GM12878 (cell line): ENCODE measurements around the gene AGXT. TPM values are rescaled to one million over a fixed set of nuclear protein-coding genes. Genes with fewer than 3 reads are reported as not detected.

Experiments used
- ATAC-seq: fragments of 200-7000 bp; cut with Tn5 transposase; 3 replicates; pipeline ENCODE4 v1.9.1; 2020; ENCODE audit warnings: mild to moderate bottlenecking, moderate library complexity
- BruUV-seq: library from RNA; stranded (reverse); fragments of 400-500 nt; replicated peaks from 2 replicates; lab custom pipeline; 2021; lab: Mats Ljungman, UMichigan
- CTCF ChIA-PET: fragments of 300-600 bp; sonication (Branson Sonifier 250); formaldehyde crosslinking; extraction: SDS; loops from one replicate; lab custom pipeline; 2021; ENCODE audit warnings: inconsistent platforms; lab: Yijun Ruan, JAX
- POLR2A ChIA-PET: fragments of 350-600 bp; formaldehyde crosslinking; extraction: SDS; loops from one replicate; lab custom pipeline; 2021; ENCODE audit warnings: inconsistent platforms; lab: Charles Lee
- RAD21 ChIA-PET: fragments of 300-600 bp; sonication (Branson Sonifier 250); formaldehyde crosslinking; loops from one replicate; lab custom pipeline; 2023; ENCODE audit warnings: antibody characterized with exemption; ENCODE audit not compliant: unreplicated experiment; lab: Charles Lee
- SMC1A ChIA-PET: fragments of 300-600 bp; sonication (Branson Sonifier 250); formaldehyde crosslinking; loops from one replicate; lab custom pipeline; 2023; ENCODE audit not compliant: unreplicated experiment, uncharacterized antibody; lab: Charles Lee
- DNase-seq: peaks from one replicate; pipeline ENCODE4 v3.0.0-alpha.2; 2011; ENCODE audit warnings: low read depth, low spot score
- FAIRE-seq: peaks from 3 replicates; lab custom pipeline; 2011; peaks lifted over from hg19 to GRCh38; lab: Jason Lieb, UNC
- H2AFZ ChIP-seq: 2 replicates; pipeline ENCODE4 v1.6.0; 2011; ENCODE audit warnings: low read depth, low read length, control low read depth; ENCODE audit not compliant: control insufficient read depth
- H3K27ac ChIP-seq: 2 replicates; pipeline ENCODE4 v1.5.1; 2011; ENCODE audit warnings: control low read depth; ENCODE audit not compliant: control insufficient read depth, insufficient read depth
- H3K27me3 ChIP-seq, 2 experiments: replicated peaks in 1 of 2; 2 replicates each; pipeline versions ENCODE4 v1.6.0 to v1.6.1; 2011; ENCODE audit warnings: low read length in 1 of 2; ENCODE audit not compliant: control insufficient read depth in 2 of 2, insufficient read depth in 2 of 2
- H3K36me3 ChIP-seq, 2 experiments: 2 replicates each; pipeline ENCODE4 v1.5.1; 2011; ENCODE audit warnings: low read length in 1 of 2; ENCODE audit not compliant: control insufficient read depth in 2 of 2, insufficient read depth in 2 of 2
- H3K4me1 ChIP-seq: 2 replicates; pipeline ENCODE4 v1.6.1; 2011; ENCODE audit warnings: mild to moderate bottlenecking, low read length, moderate library complexity, mixed read lengths; ENCODE audit not compliant: control insufficient read depth, insufficient read depth
- H3K4me2 ChIP-seq: 2 replicates; pipeline ENCODE4 v1.6.0; 2011; ENCODE audit warnings: control low read depth; ENCODE audit not compliant: control insufficient read depth, insufficient read depth
- H3K4me3 ChIP-seq: fragments of 200-600 bp; sonication (generic); 2 replicates; pipeline ENCODE4 v1.5.1; 2016
- H3K79me2 ChIP-seq: 2 replicates; pipeline ENCODE4 v1.6.0; 2011; ENCODE audit warnings: low read length; ENCODE audit not compliant: control insufficient read depth, insufficient read depth
- H3K9ac ChIP-seq: 2 replicates; pipeline ENCODE4 v1.8.0; 2011; ENCODE audit warnings: low read length, control low read depth, mixed read lengths; ENCODE audit not compliant: control insufficient read depth, insufficient read depth
- H3K9me3 ChIP-seq: replicated peaks from 3 replicates; pipeline ENCODE4 v1.5.1; 2011; ENCODE audit warnings: mild to moderate bottlenecking, low read length; ENCODE audit not compliant: control insufficient read depth, insufficient read depth
- H4K20me1 ChIP-seq: 2 replicates; pipeline ENCODE4 v1.6.0; 2011; ENCODE audit not compliant: control insufficient read depth, insufficient read depth
- CHD4 ChIP-seq: fragments of 200-600 bp; sonication (generic); IDR thresholded peaks from 2 replicates; pipeline ENCODE4 v1.6.1; 2016; ENCODE audit warnings: mild to moderate bottlenecking
- EED ChIP-seq: sonication (generic); IDR thresholded peaks from 2 replicates; pipeline ENCODE4 v1.6.1; 2016; ENCODE audit warnings: antibody characterized with exemption, low read depth
- HDAC2 ChIP-seq: fragments of 200-600 bp; sonication (generic); IDR thresholded peaks from 2 replicates; pipeline ENCODE4 v1.6.1; 2017
- POLR2AphosphoS5 ChIP-seq: IDR thresholded peaks from 2 replicates; pipeline ENCODE4 v1.6.1; 2011; ENCODE audit warnings: mild to moderate bottlenecking, low read length, inconsistent platforms
- SREBF1 ChIP-seq: IDR thresholded peaks from 2 replicates; pipeline ENCODE4 v1.6.1; 2012; ENCODE audit warnings: mild to moderate bottlenecking, low read length
- WGBS: methylation state at CpG from one replicate; pipeline ENCODE4 v1.1.6; 2016; ENCODE audit warnings: low lambda C conversion rate; ENCODE audit not compliant: insufficient replicate concordance, insufficient coverage; ENCODE audit errors: missing lambda C conversion rate; 5-methylcytosine and 5-hydroxymethylcytosine counted together
- in situ Hi-C: fragments of 300-500 bp; cut with MboI; formaldehyde crosslinking; loops from 9 replicates; pipeline ENCODE4 v1.14.3; 2018; ENCODE audit warnings: mixed read lengths
- intact Hi-C: fragments of 100-400 bp; cut with micrococcal nuclease; formaldehyde crosslinking; loops from one replicate; pipeline ENCODE4 v1.14.2; 2022; ENCODE audit not compliant: unreplicated experiment
- polyA plus RNA-seq, 11 experiments: library from polyadenylated mRNA; depleted of rRNA in 4 of 11; unstranded in 6 of 11; stranded (reverse) in 5 of 11; fragments of >200 nt; fragmentation: Nextera tagmentation in 4 of 11; fragmentation: Illumina TruSeq in 1 of 11; extraction: Ambion mirVana in 4 of 11; extraction: Trizol in 1 of 11; gene quantifications; 1 replicate in 1 of 11; 2 replicates in 10 of 11; pipeline versions ENCODE4 v1.2.1 to v1.2.3, GENCODE V29; 2011 to 2016; ENCODE audit warnings: inconsistent platforms in 2 of 11, missing spikeins in 2 of 11, low read depth in 1 of 11
- total RNA-seq, 4 experiments: library from RNA; depleted of rRNA in 3 of 4; stranded (reverse); fragments of >200 nt in 3 of 4; fragmentation: Illumina TruSeq in 1 of 4; extraction: Trizol in 1 of 4; gene quantifications; 2 replicates each; pipeline versions ENCODE4 v1.2.1 to v1.2.3, GENCODE V29; 2013 to 2021
- TF ChIP-seq, protein P1 (sequence below): fragments of 150-350 bp; IDR thresholded peaks from 2 replicates; pipeline ENCODE4 v1.6.1; 2016; ENCODE audit warnings: low read depth, low read length

AGXT gene
- total and polyA plus RNA-seq, 10 of the 15 experiments (the other 5 are each of a cell fraction or from before 2014, with no cell fraction given), result 0.18 TPM; not detected in 9

DNA sequence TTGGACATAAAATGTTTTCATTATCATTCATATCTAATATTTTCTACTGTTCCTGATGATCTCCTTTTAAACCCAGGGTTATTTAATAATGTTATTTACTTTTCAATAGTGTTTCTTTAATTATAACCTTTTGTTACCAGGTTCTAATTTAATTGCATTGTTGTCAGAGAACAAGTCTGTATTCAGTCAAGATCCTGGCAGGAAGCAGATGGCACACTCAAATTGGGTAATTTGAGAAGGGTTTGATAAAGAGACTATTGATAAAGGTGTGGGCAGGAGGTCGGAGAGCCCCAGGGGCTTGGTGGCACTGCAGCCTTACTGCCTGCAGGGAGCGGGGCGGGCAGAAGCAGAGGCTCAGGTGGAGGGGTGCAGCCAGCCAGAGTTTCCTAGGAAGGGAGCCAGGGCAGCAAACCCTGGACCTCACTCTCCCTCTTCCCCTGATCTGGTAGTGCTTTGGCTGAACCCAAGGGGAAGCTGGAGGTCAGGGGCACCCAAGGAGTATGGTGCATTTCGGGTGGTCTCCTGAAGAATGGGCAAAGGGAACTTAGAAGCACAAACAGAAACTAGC is 46.3 kb upstream of the AGXT start:
- POLR2A ChIA-PET, result no interaction called here
- SMC1A ChIA-PET, result interaction anchor here (0.7 kb wide), 1 partner anchor 18 kb away, joined by 3 read pairs; no protein-coding TSS in a partner anchor
- Histone ChIP-seq H2AFZ (no peak overlapping the region), H3K36me3 (no peaks in the 10 kb centered on the region), H3K4me2 (no peak overlapping the region), H3K9me3 (no peaks in the 10 kb centered on the region; the same call in 2 of the 3 replicates), H3K4me1 (no peaks in the 10 kb centered on the region), H3K79me2 (no peaks in the 10 kb centered on the region), H3K27ac (no peak overlapping the region), H3K9ac (no peak overlapping the region), H3K27me3 (peaks cover 10 to 13% of the 10 kb centered on the region in 2 experiments), H4K20me1 (no peaks in the 10 kb centered on the region), H3K4me3 (no peak overlapping the region)
- ATAC-seq (no peak), FAIRE-seq (no peak), DNase-seq (no peak)
- TF ChIP-seq, protein P1, sequence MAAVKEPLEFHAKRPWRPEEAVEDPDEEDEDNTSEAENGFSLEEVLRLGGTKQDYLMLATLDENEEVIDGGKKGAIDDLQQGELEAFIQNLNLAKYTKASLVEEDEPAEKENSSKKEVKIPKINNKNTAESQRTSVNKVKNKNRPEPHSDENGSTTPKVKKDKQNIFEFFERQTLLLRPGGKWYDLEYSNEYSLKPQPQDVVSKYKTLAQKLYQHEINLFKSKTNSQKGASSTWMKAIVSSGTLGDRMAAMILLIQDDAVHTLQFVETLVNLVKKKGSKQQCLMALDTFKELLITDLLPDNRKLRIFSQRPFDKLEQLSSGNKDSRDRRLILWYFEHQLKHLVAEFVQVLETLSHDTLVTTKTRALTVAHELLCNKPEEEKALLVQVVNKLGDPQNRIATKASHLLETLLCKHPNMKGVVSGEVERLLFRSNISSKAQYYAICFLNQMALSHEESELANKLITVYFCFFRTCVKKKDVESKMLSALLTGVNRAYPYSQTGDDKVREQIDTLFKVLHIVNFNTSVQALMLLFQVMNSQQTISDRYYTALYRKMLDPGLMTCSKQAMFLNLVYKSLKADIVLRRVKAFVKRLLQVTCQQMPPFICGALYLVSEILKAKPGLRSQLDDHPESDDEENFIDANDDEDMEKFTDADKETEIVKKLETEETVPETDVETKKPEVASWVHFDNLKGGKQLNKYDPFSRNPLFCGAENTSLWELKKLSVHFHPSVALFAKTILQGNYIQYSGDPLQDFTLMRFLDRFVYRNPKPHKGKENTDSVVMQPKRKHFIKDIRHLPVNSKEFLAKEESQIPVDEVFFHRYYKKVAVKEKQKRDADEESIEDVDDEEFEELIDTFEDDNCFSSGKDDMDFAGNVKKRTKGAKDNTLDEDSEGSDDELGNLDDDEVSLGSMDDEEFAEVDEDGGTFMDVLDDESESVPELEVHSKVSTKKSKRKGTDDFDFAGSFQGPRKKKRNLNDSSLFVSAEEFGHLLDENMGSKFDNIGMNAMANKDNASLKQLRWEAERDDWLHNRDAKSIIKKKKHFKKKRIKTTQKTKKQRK, result no peak
- TF ChIP-seq EED (no peak), POLR2AphosphoS5 (no peak), CHD4 (no peak), SREBF1 (no peak), HDAC2 (no peak)
- CTCF ChIA-PET, result interaction anchor here (1.1 kb wide), 1 partner anchor 18 kb away, joined by 3 read pairs; no protein-coding TSS in a partner anchor
- intact Hi-C loops, result no loop called here
- RAD21 ChIA-PET, result no interaction called here
- in situ Hi-C loops, result no loop called here
- 47% methylated on average over 4 of the region's 4 CpGs for WGBS
- no TSS peak for BruUV-seq
